HepG2 (cell line): Measurements from ENCODE around the gene RPL36. TPM values are rescaled to one million over a fixed set of nuclear protein-coding genes. Genes with fewer than 3 reads are reported as not detected.
A peak's percentile ranks its signal among the peaks of the same experiment; 100 is the strongest.

Experiments used
- ATAC-seq: fragments of 200-7000 bp; cut with Tn5 transposase; 3 replicates; pipeline ENCODE4 v1.9.1; 2020; ENCODE audit warnings: mild to moderate bottlenecking, moderate library complexity
- BruUV-seq: library from RNA; stranded (reverse); fragments of 400-500 nt; replicated peaks from 2 replicates; lab custom pipeline; 2021; lab: Mats Ljungman, UMichigan
- CTCF ChIA-PET: fragments of 300-600 bp; formaldehyde crosslinking; extraction: SDS; loops from one replicate; lab custom pipeline; 2021; ENCODE audit warnings: low total read pairs, inconsistent platforms, low intra/inter-chr PET ratio; lab: Yijun Ruan, JAX
- POLR2A ChIA-PET: fragments of 350-600 bp; sonication (Branson Sonifier 250); formaldehyde crosslinking; loops from one replicate; lab custom pipeline; 2020; ENCODE audit warnings: antibody characterized with exemption, inconsistent platforms; lab: Yijun Ruan, JAX
- DNase-seq: peaks from one replicate; pipeline ENCODE4 v3.0.0-alpha.2; 2015; ENCODE audit warnings: low spot score
- FAIRE-seq: peaks from 3 replicates; lab custom pipeline; 2011; peaks lifted over from hg19 to GRCh38; lab: Jason Lieb, UNC
- H2AFZ ChIP-seq: one replicate; pipeline ENCODE4 v1.6.1; 2011; ENCODE audit warnings: low read length, inconsistent platforms
- H3K27ac ChIP-seq: fragments of 300-600 bp; 3 replicates; pipeline ENCODE4 v1.8.0; 2011; ENCODE audit warnings: mixed run types, mild to moderate bottlenecking, mixed read lengths, low read length, inconsistent platforms; ENCODE audit not compliant: insufficient read depth; ENCODE audit errors: extremely low read length
- H3K27me3 ChIP-seq, 2 experiments: fragments of 200-600 bp in 1 of 2; 2 replicates in 1 of 2; 3 replicates in 1 of 2; pipeline versions ENCODE4 v1.6.0 to v1.8.0; 2011; ENCODE audit warnings: low read length in 2 of 2, mild to moderate bottlenecking in 2 of 2, moderate library complexity in 2 of 2, inconsistent platforms in 1 of 2; ENCODE audit not compliant: insufficient read depth in 2 of 2, control insufficient read depth in 1 of 2
- H3K36me3 ChIP-seq, 2 experiments: fragments of 200-600 bp in 1 of 2; replicated peaks in 1 of 2; 2 replicates in 1 of 2; 3 replicates in 1 of 2; pipeline versions ENCODE4 v1.5.1 to v1.8.0; 2011; ENCODE audit warnings: low read length in 2 of 2, inconsistent platforms in 1 of 2; ENCODE audit not compliant: insufficient read depth in 2 of 2, control insufficient read depth in 1 of 2
- H3K4me1 ChIP-seq: 2 replicates; pipeline ENCODE4 v1.5.1; 2012; ENCODE audit warnings: low read length, inconsistent platforms; ENCODE audit not compliant: insufficient read depth
- H3K4me2 ChIP-seq: 2 replicates; pipeline ENCODE4 v1.6.0; 2011; ENCODE audit warnings: low read depth, low read length, inconsistent platforms
- H3K4me3 ChIP-seq, 3 experiments: fragments of 200-600 bp in 1 of 3; sonication (generic), shearing (Covaris generic) in 1 of 3; replicated peaks in 1 of 3; 2 replicates each; pipeline ENCODE4 v1.5.1; 2011 to 2016; ENCODE audit warnings: low read length in 3 of 3, inconsistent platforms in 2 of 3, low read depth in 2 of 3, mild to moderate bottlenecking in 2 of 3, control low read depth in 1 of 3, mixed read lengths in 1 of 3; ENCODE audit not compliant: insufficient read depth in 1 of 3
- H3K79me2 ChIP-seq: one replicate; pipeline ENCODE4 v1.6.1; 2011; ENCODE audit warnings: low read length, inconsistent platforms; ENCODE audit not compliant: insufficient read depth
- H3K9ac ChIP-seq: 2 replicates; pipeline ENCODE4 v1.6.0; 2011; ENCODE audit warnings: mild to moderate bottlenecking, low read depth, low read length, inconsistent platforms; ENCODE audit not compliant: insufficient read depth
- H3K9me3 ChIP-seq: 2 replicates; pipeline ENCODE4 v1.5.1; 2012; ENCODE audit warnings: mild to moderate bottlenecking, low read length
- H4K20me1 ChIP-seq: 2 replicates; pipeline ENCODE4 v1.6.0; 2011; ENCODE audit warnings: inconsistent platforms, mild to moderate bottlenecking, low read length, moderate library complexity; ENCODE audit not compliant: insufficient read depth
- AGO2 ChIP-seq: fragments of 200-400 bp; formaldehyde crosslinking; optimal IDR thresholded peaks from 2 replicates; pipeline ENCODE3; 2017; ENCODE audit warnings: mild to moderate bottlenecking, low read depth, low read length, moderate library complexity
- FOXO4 ChIP-seq: sonication (generic); formaldehyde crosslinking; conservative IDR thresholded peaks from 2 replicates; pipeline ENCODE4 v1.8.1; 2023; ENCODE audit warnings: missing genetic modification reagents
- HDAC6 ChIP-seq: fragments of 200-600 bp; sonication (generic); IDR thresholded peaks from 2 replicates; pipeline ENCODE4 v1.7.0; 2017; ENCODE audit warnings: mild to moderate bottlenecking, antibody characterized with exemption, low read length, low read depth
- HOXA3 ChIP-seq: sonication (generic); formaldehyde crosslinking; IDR thresholded peaks from 2 replicates; pipeline ENCODE4 v1.5.0; 2020; ENCODE audit warnings: missing genetic modification reagents
- LRRFIP1 ChIP-seq: sonication (generic); formaldehyde crosslinking; conservative IDR thresholded peaks from 2 replicates; pipeline ENCODE4 v1.4.0; 2020; ENCODE audit warnings: missing genetic modification reagents
- POLR2G ChIP-seq: fragments of 200-400 bp; formaldehyde crosslinking; IDR thresholded peaks from 2 replicates; pipeline ENCODE4 v1.6.1; 2018; ENCODE audit warnings: mild to moderate bottlenecking, low read depth, low read length, moderate library complexity
- STAG1 ChIP-seq: sonication (generic); formaldehyde crosslinking; IDR thresholded peaks from 2 replicates; pipeline ENCODE4 v1.4.0; 2020; ENCODE audit warnings: missing genetic modification reagents
- TMF1 ChIP-seq: sonication (generic); formaldehyde crosslinking; IDR thresholded peaks from 2 replicates; pipeline ENCODE4 v1.8.1; 2022; ENCODE audit warnings: low read depth, missing genetic modification reagents
- TOE1 ChIP-seq: sonication (generic); formaldehyde crosslinking; IDR thresholded peaks from 2 replicates; pipeline ENCODE4 v1.4.0; 2020; ENCODE audit warnings: mild to moderate bottlenecking, missing genetic modification reagents
- ZNF572 ChIP-seq: sonication (generic); formaldehyde crosslinking; IDR thresholded peaks from 2 replicates; pipeline ENCODE4 v1.5.1; 2020; ENCODE audit warnings: mild to moderate bottlenecking, missing genetic modification reagents
- ZNF687 ChIP-seq: sonication (generic); formaldehyde crosslinking; IDR thresholded peaks from 2 replicates; pipeline ENCODE4 v1.5.1; 2020; ENCODE audit warnings: mild to moderate bottlenecking, missing genetic modification reagents, moderate library complexity
- ZNF784 ChIP-seq: sonication (generic); formaldehyde crosslinking; IDR thresholded peaks from 2 replicates; pipeline ENCODE4 v1.5.1; 2020; ENCODE audit warnings: missing genetic modification reagents, mild to moderate bottlenecking, borderline replicate concordance
- ZSCAN20 ChIP-seq: sonication (generic); formaldehyde crosslinking; IDR thresholded peaks from 2 replicates; pipeline ENCODE4 v1.4.0; 2020; ENCODE audit warnings: missing genetic modification reagents, mild to moderate bottlenecking, borderline replicate concordance
- WGBS: methylation state at CpG from one replicate; pipeline ENCODE4 v1.1.6; 2017; ENCODE audit warnings: low lambda C conversion rate; 5-methylcytosine and 5-hydroxymethylcytosine counted together
- in situ Hi-C: cut with HindIII; loops from 2 replicates; pipeline ENCODE4 v1.10.0; 2017; ENCODE audit warnings: low pct_unique_long_range_greater_than_20kb; ENCODE audit not compliant: extremely low pct_ligation_motif_present
- intact Hi-C: fragments of 100-400 bp; cut with micrococcal nuclease; formaldehyde crosslinking; loops from one replicate; pipeline ENCODE4 v1.10.0; 2022; ENCODE audit not compliant: unreplicated experiment
- polyA plus RNA-seq, 8 experiments: library from polyadenylated mRNA; depleted of rRNA in 3 of 8; stranded (reverse) in 7 of 8; unstranded in 1 of 8; fragments of >200 nt; fragmentation: Illumina TruSeq in 4 of 8; extraction: Trizol in 4 of 8; gene quantifications; 2 replicates each; pipeline versions ENCODE4 v1.2.1 to v1.2.3, GENCODE V29; 2011 to 2016; ENCODE audit warnings: low read depth in 4 of 8, missing spikeins in 1 of 8, mixed read lengths in 1 of 8; ENCODE audit not compliant: insufficient read depth in 1 of 8
- total RNA-seq, 5 experiments: library from RNA; depleted of rRNA; stranded (reverse); fragments of >200 nt; fragmentation: Illumina TruSeq; extraction: Trizol; gene quantifications; 2 replicates each; pipeline ENCODE4 v1.2.3, GENCODE V29; 2016; ENCODE audit warnings: low read depth in 1 of 5

Gene RPL36
- total and polyA plus RNA-seq, 2 of the 13 experiments (the other 11 are each of a cell fraction or from before 2014, with no cell fraction given) = 706 to 740 TPM

GRCh38 chr19:5655412-5655811 is 34.7 kb upstream of the RPL36 start (continued):
- no peak for TF ChIP-seq ZSCAN20 (CRISPR knock-in tag)
- no peak for TF ChIP-seq ZNF572 (CRISPR knock-in tag)

GRCh38 chr19:5661483-5661882 is 28.6 kb upstream of the RPL36 start:
- in situ Hi-C loops (no loop called here), intact Hi-C loops (no loop called here)
- DNase-seq (no peak), FAIRE-seq (no peak), ATAC-seq (no peak)
- H3K9ac ChIP-seq = no peak overlapping the region
- no peaks in the 10 kb centered on the region for H3K27me3 ChIP-seq
- peaks cover 43 to 77% of the 10 kb centered on the region in 2 experiments for H3K36me3 ChIP-seq
- H4K20me1 ChIP-seq = 0 out of 2 replicates have a peak, but pooled peaks cover 9% of the 10 kb centered on the region
- ChIA-PET POLR2A (interaction anchor here (1.0 kb wide), 1 partner anchor 18 kb away, joined by 3 read pairs; no protein-coding TSS in a partner anchor), CTCF (no interaction called here)
- 99% methylated on average over 38 of the region's 42 CpGs for WGBS
- no peak overlapping the region for H3K4me2 ChIP-seq
- H3K9me3 ChIP-seq = no peaks in the 10 kb centered on the region
- H3K4me3 ChIP-seq = no peak overlapping the region
- H3K79me2 ChIP-seq = no peaks in the 10 kb centered on the region
- no peak overlapping the region for H3K27ac ChIP-seq
- no peak overlapping the region for H2AFZ ChIP-seq
- H3K4me1 ChIP-seq = peaks cover 15% of the 10 kb centered on the region
- no TSS peak for BruUV-seq
- TF ChIP-seq TMF1 (CRISPR knock-in tag) = no peak
- TF ChIP-seq STAG1 (CRISPR knock-in tag) = no peak
- TF ChIP-seq AGO2 = peak; percentile 94
- TF ChIP-seq HDAC6 = no peak
- TF ChIP-seq POLR2G = peak; percentile 18; the same call in 1 of the 2 replicates
- no peak for TF ChIP-seq TOE1 (CRISPR knock-in tag)
- no peak for TF ChIP-seq FOXO4 (CRISPR knock-in tag)
- TF ChIP-seq HOXA3 (CRISPR knock-in tag) = peak; percentile 30; the same call in 1 of the 2 replicates
- peak; percentile 7; the same call in 1 of the 2 replicates for TF ChIP-seq ZNF687
- no peak for TF ChIP-seq LRRFIP1 (CRISPR knock-in tag)
- no peak for TF ChIP-seq ZNF784
